Loucy (cell line): ENCODE measurements around the gene ARMC3.

ENCODE experiments used
- EZH2phosphoT487 ChIP-seq: fragments of 200-600 bp; IDR thresholded peaks from 2 replicates; pipeline ENCODE4 v1.6.1; 2018; ENCODE audit warnings: antibody characterized with exemption, mild to moderate bottlenecking, moderate library complexity, borderline replicate concordance
- TF ChIP-seq, protein P1 (sequence below): fragments of 200-600 bp; sonication (generic); conservative IDR thresholded peaks from 2 replicates; pipeline ENCODE4 v1.5.1; 2014; ENCODE audit warnings: mild to moderate bottlenecking, antibody characterized with exemption, low read length

DNA sequence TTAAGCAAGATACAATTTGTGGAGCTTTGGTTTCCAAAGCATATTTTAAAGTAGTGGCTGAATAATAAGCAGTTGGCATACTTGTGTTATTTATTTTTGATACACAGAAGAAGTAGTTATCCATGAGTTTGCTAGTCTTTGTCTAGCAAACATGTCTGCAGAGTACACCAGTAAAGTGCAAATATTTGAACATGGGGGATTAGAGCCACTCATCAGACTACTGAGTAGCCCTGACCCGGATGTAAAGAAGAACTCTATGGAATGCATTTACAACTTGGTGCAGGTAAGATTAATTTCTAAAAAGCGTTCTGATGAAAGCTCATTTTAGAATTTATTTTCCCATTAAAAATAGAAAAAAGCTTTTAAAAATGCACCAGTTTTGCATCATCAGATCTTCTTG is 31.4 kb downstream of the ARMC3 start:
- TF ChIP-seq, protein P1, sequence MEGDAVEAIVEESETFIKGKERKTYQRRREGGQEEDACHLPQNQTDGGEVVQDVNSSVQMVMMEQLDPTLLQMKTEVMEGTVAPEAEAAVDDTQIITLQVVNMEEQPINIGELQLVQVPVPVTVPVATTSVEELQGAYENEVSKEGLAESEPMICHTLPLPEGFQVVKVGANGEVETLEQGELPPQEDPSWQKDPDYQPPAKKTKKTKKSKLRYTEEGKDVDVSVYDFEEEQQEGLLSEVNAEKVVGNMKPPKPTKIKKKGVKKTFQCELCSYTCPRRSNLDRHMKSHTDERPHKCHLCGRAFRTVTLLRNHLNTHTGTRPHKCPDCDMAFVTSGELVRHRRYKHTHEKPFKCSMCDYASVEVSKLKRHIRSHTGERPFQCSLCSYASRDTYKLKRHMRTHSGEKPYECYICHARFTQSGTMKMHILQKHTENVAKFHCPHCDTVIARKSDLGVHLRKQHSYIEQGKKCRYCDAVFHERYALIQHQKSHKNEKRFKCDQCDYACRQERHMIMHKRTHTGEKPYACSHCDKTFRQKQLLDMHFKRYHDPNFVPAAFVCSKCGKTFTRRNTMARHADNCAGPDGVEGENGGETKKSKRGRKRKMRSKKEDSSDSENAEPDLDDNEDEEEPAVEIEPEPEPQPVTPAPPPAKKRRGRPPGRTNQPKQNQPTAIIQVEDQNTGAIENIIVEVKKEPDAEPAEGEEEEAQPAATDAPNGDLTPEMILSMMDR = no peak
- TF ChIP-seq EZH2phosphoT487 = no peak
